GM23338 (cell line): Measurements from ENCODE around the gene FRYL.

Experiments
- CTCF ChIP-seq, 2 experiments: fragments of 200-600 bp in 1 of 2; sonication (generic) in 1 of 2; conservative IDR thresholded peaks; 2 replicates each; pipeline versions ENCODE4 v1.5.1 to v1.6.1; 2016 to 2017; ENCODE audit warnings: antibody characterized with exemption in 2 of 2, low read depth in 2 of 2, mild to moderate bottlenecking in 2 of 2, moderate library complexity in 1 of 2
- EZH2 ChIP-seq: fragments of 200-600 bp; sonication (generic); IDR thresholded peaks from one replicate; pipeline ENCODE4 v1.8.0; 2017; ENCODE audit warnings: antibody characterized with exemption, mild to moderate bottlenecking, low read depth; ENCODE audit not compliant: unreplicated experiment
- EZH2phosphoT487 ChIP-seq: fragments of 200-600 bp; sonication (generic); IDR thresholded peaks from one replicate; pipeline ENCODE4 v1.8.1; 2018; ENCODE audit warnings: antibody characterized with exemption; ENCODE audit not compliant: unreplicated experiment
- NANOG ChIP-seq: IDR thresholded peaks from 2 replicates; pipeline ENCODE4 v1.6.1; 2016; ENCODE audit warnings: antibody characterized with exemption, borderline replicate concordance
- STAT1 ChIP-seq: IDR thresholded peaks from one replicate; pipeline ENCODE4 v1.6.1; 2016; ENCODE audit warnings: antibody characterized with exemption; ENCODE audit not compliant: unreplicated experiment

- TF ChIP-seq CTCF (conservative IDR thresholded peaks at IDR 0.05; ENCODE audit: low read depth in 2 of 2) (no peak), STAT1 (no peak), NANOG (no peak), EZH2 (no peak), EZH2phosphoT487 (no peak)
Measured at GRCh38 chr4:48604527-48604926, 175.6 kb downstream of the FRYL start.
